ENCODE measurements around the gene AK5.
A peak's percentile ranks its signal among the peaks of the same experiment; 100 is the strongest.
"Not testable (repeated sequence)": the region's sequence is repeated elsewhere in the genome, so short reads cannot be mapped to it uniquely, and the experiment has no call there.

The AK5 gene

GRCh38 chr1:77399250-77400086 lies 117.6 kb downstream of the AK5 start:
- DNase-seq (ENCODE audit: low read depth) = no peak

- DNase-seq (ENCODE audit: low read depth) = peak; percentile 59
Measured at GRCh38 chr1:77400781-77401180, 119.0 kb downstream of the AK5 start.

- DNase-seq (ENCODE audit: low read depth) = no peak
Measured at GRCh38 chr1:77401384-77401783, 119.6 kb downstream of the AK5 start.

GRCh38 chr1:77405186-77405585 lies 123.4 kb downstream of the AK5 start:
- DNase-seq (ENCODE audit: low read depth) = no peak

GRCh38 chr1:77406661-77407060 lies 124.8 kb downstream of the AK5 start:
- no peak for DNase-seq (ENCODE audit: low read depth)

- DNase-seq (ENCODE audit: low read depth) = no peak
Measured at GRCh38 chr1:77407738-77408375, 126.0 kb downstream of the AK5 start.

GRCh38 chr1:77408933-77409332 lies 127.1 kb downstream of the AK5 start:
- not testable (repeated sequence) for DNase-seq (ENCODE audit: low read depth)

GRCh38 chr1:77412069-77412819 lies 130.4 kb downstream of the AK5 start:
- DNase-seq (ENCODE audit: low read depth) = peak; percentile 49

GRCh38 chr1:77412820-77413530 lies 131.2 kb downstream of the AK5 start:
- no peak for DNase-seq (ENCODE audit: low read depth)

- no peak for DNase-seq (ENCODE audit: low read depth)
Measured at GRCh38 chr1:77413541-77414335, 131.9 kb downstream of the AK5 start.

GRCh38 chr1:77415579-77415978 lies 133.8 kb downstream of the AK5 start:
- DNase-seq (ENCODE audit: low read depth) = no peak

GRCh38 chr1:77416692-77417450 lies 135.1 kb downstream of the AK5 start:
- DNase-seq (ENCODE audit: low read depth) = peak; percentile 33

GRCh38 chr1:77418055-77418454 lies 136.2 kb downstream of the AK5 start:
- not testable (repeated sequence) for DNase-seq (ENCODE audit: low read depth)

GRCh38 chr1:77421504-77422233 lies 139.8 kb downstream of the AK5 start:
- no peak for DNase-seq (ENCODE audit: low read depth)

GRCh38 chr1:77424236-77424635 lies 142.4 kb downstream of the AK5 start:
- peak; percentile 83 for DNase-seq (ENCODE audit: low read depth)

GRCh38 chr1:77428068-77428467 lies 146.2 kb downstream of the AK5 start:
- DNase-seq (ENCODE audit: low read depth) = no peak

- no peak for DNase-seq (ENCODE audit: low read depth)
Measured at GRCh38 chr1:77430966-77431690, 149.3 kb downstream of the AK5 start.

- no peak for DNase-seq (ENCODE audit: low read depth)
Measured at GRCh38 chr1:77433934-77434333, 152.1 kb downstream of the AK5 start.

GRCh38 chr1:77434967-77435366 lies 153.1 kb downstream of the AK5 start:
- DNase-seq (ENCODE audit: low read depth) = no peak

All from amniotic epithelial cell (primary cell).